ENCODE data around the gene CNPY1. TPM values are rescaled to one million over a fixed set of nuclear protein-coding genes. Genes with fewer than 3 reads are reported as not detected.

CNPY1 gene
- total RNA-seq, 4 donors from 2014 or later, result not detected

DNA sequence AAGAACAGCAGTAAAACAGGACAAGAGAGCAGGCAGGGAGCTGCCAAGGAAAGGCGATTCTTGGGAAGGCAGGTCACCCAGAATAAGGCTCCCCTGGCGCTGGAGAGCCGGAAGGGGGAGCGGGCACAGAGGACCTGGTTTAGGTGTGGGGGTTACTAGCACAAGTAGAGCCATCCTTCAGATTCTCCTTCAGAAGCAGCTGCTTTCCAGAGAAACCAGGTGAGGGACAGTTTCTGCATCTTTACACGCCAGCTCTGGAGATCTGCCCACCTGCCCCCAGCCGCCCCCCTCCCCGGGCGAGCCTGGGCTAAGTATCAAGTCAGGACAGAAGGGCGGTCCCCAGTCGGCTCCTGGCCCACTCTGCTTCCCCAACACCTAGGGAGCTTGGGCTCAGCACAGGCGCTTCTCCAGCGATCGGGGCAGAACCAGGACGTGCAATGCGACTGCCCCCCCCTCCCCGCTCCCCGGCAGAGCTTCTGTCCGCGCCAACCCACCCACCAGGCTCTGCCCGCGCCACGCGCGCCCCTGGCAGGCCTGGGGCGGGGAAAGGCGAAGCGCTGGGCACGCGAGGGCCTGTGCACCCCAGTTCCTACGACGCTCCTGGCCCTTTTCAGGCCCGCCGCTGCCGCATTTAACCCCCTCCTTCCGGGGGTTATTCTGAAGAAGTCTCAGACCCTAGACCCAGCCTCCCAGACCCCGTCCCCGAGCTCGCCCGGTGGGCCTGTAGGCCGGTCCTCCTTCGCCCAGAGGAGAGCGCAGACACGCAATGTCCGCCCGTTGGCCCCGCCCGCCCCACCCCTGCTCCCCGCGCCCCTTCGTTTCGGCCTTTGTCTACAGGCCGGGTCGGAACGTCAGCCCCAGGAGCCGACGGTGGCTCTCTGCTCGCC lies 92.8 kb downstream of the CNPY1 start:
- H3K4me1 ChIP-seq, result peaks cover 12 to 46% (median 29%) of the 10 kb centered on the region in 4 donors
- H3K36me3 ChIP-seq, result no peaks in the 10 kb centered on the region
- H3K4me3 ChIP-seq, result no peak overlapping the region
- no peaks in the 10 kb centered on the region for H3K9me3 ChIP-seq
- TF ChIP-seq POLR2AphosphoS5 (IDR thresholded peaks at IDR 0.05), result no peak
- no peak for TF ChIP-seq EP300 (IDR thresholded peaks at IDR 0.05; ENCODE audit: low read depth)
- TF ChIP-seq, protein P1, sequence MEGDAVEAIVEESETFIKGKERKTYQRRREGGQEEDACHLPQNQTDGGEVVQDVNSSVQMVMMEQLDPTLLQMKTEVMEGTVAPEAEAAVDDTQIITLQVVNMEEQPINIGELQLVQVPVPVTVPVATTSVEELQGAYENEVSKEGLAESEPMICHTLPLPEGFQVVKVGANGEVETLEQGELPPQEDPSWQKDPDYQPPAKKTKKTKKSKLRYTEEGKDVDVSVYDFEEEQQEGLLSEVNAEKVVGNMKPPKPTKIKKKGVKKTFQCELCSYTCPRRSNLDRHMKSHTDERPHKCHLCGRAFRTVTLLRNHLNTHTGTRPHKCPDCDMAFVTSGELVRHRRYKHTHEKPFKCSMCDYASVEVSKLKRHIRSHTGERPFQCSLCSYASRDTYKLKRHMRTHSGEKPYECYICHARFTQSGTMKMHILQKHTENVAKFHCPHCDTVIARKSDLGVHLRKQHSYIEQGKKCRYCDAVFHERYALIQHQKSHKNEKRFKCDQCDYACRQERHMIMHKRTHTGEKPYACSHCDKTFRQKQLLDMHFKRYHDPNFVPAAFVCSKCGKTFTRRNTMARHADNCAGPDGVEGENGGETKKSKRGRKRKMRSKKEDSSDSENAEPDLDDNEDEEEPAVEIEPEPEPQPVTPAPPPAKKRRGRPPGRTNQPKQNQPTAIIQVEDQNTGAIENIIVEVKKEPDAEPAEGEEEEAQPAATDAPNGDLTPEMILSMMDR (IDR thresholded peaks at IDR 0.05), result no peak
- TF ChIP-seq POLR2A (IDR thresholded peaks at IDR 0.05), result no peak
- H3K27ac ChIP-seq, result no peak overlapping the region
- peaks cover 96% of the 10 kb centered on the region for H3K27me3 ChIP-seq
- intact Hi-C loops (cut with DNase I; ENCODE audit: low total_unique reads), result no loop called here
- WGBS, 2 donors (ENCODE audit: low coverage in 1 of 2), result 10% methylated on average over 4 to 44 of the region's 57 CpGs
- in situ Hi-C loops (cut with MboI; ENCODE audit: low pct_ligation_motif_present in 1 of 4, low pct_unique_long_range_greater_than_20kb in 1 of 4, low sequenced_read_pairs in 3 of 4), result no loop called here
- DNase-seq, result no peak

DNA sequence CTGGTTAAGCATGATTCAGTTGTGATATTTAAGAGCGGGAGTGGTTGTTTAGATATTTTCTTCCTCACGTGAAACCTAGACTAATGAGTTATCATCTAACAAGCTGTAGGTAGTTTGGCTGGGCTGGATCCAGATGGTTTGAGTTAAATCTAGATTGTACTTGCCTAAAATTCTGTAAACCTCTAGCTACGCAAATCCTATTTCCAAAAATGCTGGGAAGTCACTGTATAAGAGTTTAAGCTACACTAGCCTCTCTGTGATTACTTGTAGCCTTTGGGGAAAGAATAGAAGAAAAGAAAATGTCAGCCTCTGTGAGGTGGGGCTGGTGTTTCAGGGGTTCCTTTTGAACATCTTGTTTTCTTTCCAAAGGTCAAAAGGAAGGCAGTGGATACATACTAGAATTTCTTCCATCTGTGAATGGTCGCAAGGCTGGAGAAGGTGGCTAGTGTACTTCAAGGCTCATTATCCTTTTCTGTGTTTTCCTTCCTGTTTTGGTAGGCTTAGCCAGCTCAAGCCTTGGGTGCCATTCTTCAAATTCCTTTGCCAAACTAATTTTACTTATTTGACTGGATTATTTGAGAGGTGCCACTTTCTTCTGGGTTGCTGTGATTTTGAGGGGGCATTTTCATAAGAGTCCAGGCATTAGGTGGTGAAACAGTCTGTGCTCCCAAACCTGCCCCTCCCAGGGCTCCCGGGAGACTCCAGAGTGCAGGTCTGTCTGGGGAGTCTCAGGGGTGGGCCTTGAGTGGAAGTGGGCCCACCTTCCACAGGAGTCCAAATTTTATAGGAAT lies 93.7 kb downstream of the CNPY1 start:
- WGBS, 2 donors (ENCODE audit: low coverage in 1 of 2), result 23 to 25% methylated on average over 4 to 5 of the region's 5 CpGs
- intact Hi-C loops (cut with DNase I; ENCODE audit: low total_unique reads), result no loop called here
- no peak for TF ChIP-seq POLR2A (IDR thresholded peaks at IDR 0.05)
- TF ChIP-seq, protein P1 (IDR thresholded peaks at IDR 0.05), result no peak
- no peak overlapping the region for H3K4me3 ChIP-seq
- H3K27me3 ChIP-seq, result peaks cover 97% of the 10 kb centered on the region
- H3K27ac ChIP-seq, result no peak overlapping the region
- no peaks in the 10 kb centered on the region for H3K9me3 ChIP-seq
- no peak for DNase-seq
- no peaks in the 10 kb centered on the region for H3K36me3 ChIP-seq
- H3K4me1 ChIP-seq, result peaks cover 8 to 41% (median 24%) of the 10 kb centered on the region in 4 donors
- in situ Hi-C loops (cut with MboI; ENCODE audit: low pct_ligation_motif_present in 1 of 4, low pct_unique_long_range_greater_than_20kb in 1 of 4, low sequenced_read_pairs in 3 of 4), result no loop called here

GRCh38 chr7:155451840-155452239 lies 94.5 kb downstream of the CNPY1 start:
- H3K27me3 ChIP-seq, result peaks cover 100% of the 10 kb centered on the region
- peaks cover 8 to 36% (median 19%) of the 10 kb centered on the region in 4 donors for H3K4me1 ChIP-seq
- in situ Hi-C loops (cut with MboI; ENCODE audit: low pct_ligation_motif_present in 1 of 4, low pct_unique_long_range_greater_than_20kb in 1 of 4, low sequenced_read_pairs in 3 of 4) (no loop called here), intact Hi-C loops (cut with DNase I; ENCODE audit: low total_unique reads) (no loop called here)
- no peaks in the 10 kb centered on the region for H3K9me3 ChIP-seq
- 8 to 21% methylated on average over 4 to 9 of the region's 9 CpGs for WGBS, 2 donors (ENCODE audit: low coverage in 1 of 2)
- H3K36me3 ChIP-seq, result no peaks in the 10 kb centered on the region
- DNase-seq, result no peak
- no peak overlapping the region for H3K27ac ChIP-seq
- no peak overlapping the region for H3K4me3 ChIP-seq
- TF ChIP-seq POLR2AphosphoS5 (IDR thresholded peaks at IDR 0.05) (no peak), POLR2A (IDR thresholded peaks at IDR 0.05) (no peak), EP300 (IDR thresholded peaks at IDR 0.05; ENCODE audit: low read depth) (no peak)
- TF ChIP-seq, protein P1 (IDR thresholded peaks at IDR 0.05), result no peak

Other genes starting within 250 kb of the CNPY1 start
- gene INSIG1, start 248.7 kb downstream of the CNPY1 start, total RNA-seq, result 10 to 100 TPM; 28.7 to 65.5 (median 45.0) TPM
- gene EN2, start 88.4 kb downstream of the CNPY1 start, total RNA-seq, result not detected
- 100 to 1,000 TPM in 2 of 4 donors, 10 to 100 TPM in 2; 62.8 to 129 (median 92.8) TPM for gene RBM33, start 98.1 kb upstream of the CNPY1 start, total RNA-seq